ENCODE data around the gene KLKB1. TPM values are rescaled to one million over a fixed set of nuclear protein-coding genes. Genes with fewer than 3 reads are reported as not detected.
"Not testable (repeated sequence)": the region's sequence is repeated elsewhere in the genome, so short reads cannot be mapped to it uniquely, and the experiment has no call there.

Gene KLKB1
- total RNA-seq, 1 donor from 2014 or later = not detected

- no peak for DNase-seq (ENCODE audit: low spot score in 2 of 2)
- TF ChIP-seq CTCF (IDR thresholded peaks at IDR 0.05) = no peak
- no peaks in the 10 kb centered on the region for H3K4me1 ChIP-seq
- no peak overlapping the region for H3K27ac ChIP-seq
- intact Hi-C loops (cut with DNase I) = no loop called here
- no peaks in the 10 kb centered on the region for H3K9me3 ChIP-seq
- H3K27me3 ChIP-seq = no peaks in the 10 kb centered on the region
- H3K4me3 ChIP-seq = no peak overlapping the region
- no peaks in the 10 kb centered on the region for H3K36me3 ChIP-seq
These were observed 32.8 kb downstream of the KLKB1 start for GRCh38 chr4:186260117-186260503.

DNA sequence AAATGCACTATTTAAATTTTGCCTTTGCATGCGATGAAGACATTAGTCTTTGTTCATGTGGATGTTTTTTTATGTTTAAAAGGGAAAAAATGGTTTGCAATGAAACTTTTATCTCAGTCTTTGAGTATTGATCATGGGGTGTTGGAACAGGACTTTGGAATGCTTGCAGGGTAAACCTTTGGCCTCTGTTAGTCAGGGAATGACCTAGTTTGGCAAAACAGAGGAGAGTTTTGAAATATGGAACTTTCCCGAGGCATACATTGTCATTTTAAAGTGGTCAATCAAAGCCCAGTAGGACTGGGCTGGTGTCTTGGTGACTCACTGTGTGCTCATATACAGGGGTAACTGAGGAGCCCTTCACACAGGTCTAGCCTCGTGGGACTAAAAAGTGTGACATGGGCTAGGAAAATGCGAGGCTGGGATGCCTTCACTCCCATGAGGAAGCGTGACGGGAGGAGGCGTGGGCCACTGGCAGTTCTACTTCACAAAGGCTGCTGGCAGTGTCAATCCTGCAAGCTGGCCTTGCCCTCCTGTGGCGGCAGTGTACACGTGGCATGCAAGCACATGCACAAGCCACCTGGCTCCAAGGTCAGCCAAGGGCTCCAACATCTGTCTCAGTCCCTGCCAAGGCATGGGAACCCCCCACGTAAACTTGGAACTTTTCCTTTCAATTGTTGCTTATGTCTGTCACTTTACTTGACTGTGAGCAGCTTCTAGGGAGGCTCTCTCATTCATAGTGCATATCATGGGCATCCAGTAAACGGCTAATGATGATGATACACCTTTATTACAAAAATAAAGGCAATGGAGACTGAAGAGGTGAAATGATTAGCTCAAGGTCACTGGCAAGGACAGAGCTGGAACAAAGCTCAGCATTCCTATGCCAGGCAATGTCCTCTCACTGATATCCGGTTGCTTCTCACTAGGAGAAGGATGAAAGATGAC is 33.5 kb downstream of the KLKB1 start:
- intact Hi-C loops (cut with DNase I) = no loop called here
- H3K36me3 ChIP-seq = no peaks in the 10 kb centered on the region
- no peaks in the 10 kb centered on the region for H3K27me3 ChIP-seq
- no peak for TF ChIP-seq CTCF (IDR thresholded peaks at IDR 0.05)
- no peaks in the 10 kb centered on the region for H3K9me3 ChIP-seq
- H3K27ac ChIP-seq = no peak overlapping the region
- no peak overlapping the region for H3K4me3 ChIP-seq
- no peaks in the 10 kb centered on the region for H3K4me1 ChIP-seq
- DNase-seq (ENCODE audit: low spot score in 2 of 2) = no peak

GRCh38 chr4:186264660-186265059 is 37.4 kb downstream of the KLKB1 start:
- Histone ChIP-seq H3K27me3 (no peaks in the 10 kb centered on the region), H3K4me1 (no peaks in the 10 kb centered on the region), H3K36me3 (no peaks in the 10 kb centered on the region), H3K4me3 (no peak overlapping the region), H3K9me3 (no peaks in the 10 kb centered on the region), H3K27ac (no peak overlapping the region)
- no peak for TF ChIP-seq CTCF (IDR thresholded peaks at IDR 0.05)
- no peak for DNase-seq (ENCODE audit: low spot score in 2 of 2)
- intact Hi-C loops (cut with DNase I) = no loop called here

DNA sequence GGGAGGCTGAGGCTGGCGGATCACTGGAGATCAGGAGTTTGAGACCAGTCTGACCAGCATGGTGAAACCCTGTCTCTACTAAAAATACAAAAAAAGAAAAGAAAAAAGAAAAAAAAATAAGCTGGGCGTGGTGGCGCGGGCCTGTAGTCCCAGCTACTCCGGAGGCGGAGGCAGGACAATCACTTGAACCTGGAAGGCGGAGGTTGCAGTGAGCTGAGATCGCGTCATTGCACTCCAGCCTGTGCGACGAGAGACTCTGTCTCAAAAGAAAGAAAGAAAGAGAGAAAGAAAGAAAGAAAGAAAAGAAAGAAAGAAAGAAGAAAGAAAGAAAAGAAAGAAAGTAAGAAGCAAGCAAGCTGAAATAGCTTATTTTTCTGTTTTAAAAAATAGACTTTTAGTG is 37.9 kb downstream of the KLKB1 start:
- H3K27me3 ChIP-seq; H3K4me1 ChIP-seq; H3K4me3 ChIP-seq; H3K9me3 ChIP-seq; H3K36me3 ChIP-seq; H3K27ac ChIP-seq; intact Hi-C loops (cut with DNase I); DNase-seq (ENCODE audit: low spot score in 2 of 2): not testable (repeated sequence)

DNA sequence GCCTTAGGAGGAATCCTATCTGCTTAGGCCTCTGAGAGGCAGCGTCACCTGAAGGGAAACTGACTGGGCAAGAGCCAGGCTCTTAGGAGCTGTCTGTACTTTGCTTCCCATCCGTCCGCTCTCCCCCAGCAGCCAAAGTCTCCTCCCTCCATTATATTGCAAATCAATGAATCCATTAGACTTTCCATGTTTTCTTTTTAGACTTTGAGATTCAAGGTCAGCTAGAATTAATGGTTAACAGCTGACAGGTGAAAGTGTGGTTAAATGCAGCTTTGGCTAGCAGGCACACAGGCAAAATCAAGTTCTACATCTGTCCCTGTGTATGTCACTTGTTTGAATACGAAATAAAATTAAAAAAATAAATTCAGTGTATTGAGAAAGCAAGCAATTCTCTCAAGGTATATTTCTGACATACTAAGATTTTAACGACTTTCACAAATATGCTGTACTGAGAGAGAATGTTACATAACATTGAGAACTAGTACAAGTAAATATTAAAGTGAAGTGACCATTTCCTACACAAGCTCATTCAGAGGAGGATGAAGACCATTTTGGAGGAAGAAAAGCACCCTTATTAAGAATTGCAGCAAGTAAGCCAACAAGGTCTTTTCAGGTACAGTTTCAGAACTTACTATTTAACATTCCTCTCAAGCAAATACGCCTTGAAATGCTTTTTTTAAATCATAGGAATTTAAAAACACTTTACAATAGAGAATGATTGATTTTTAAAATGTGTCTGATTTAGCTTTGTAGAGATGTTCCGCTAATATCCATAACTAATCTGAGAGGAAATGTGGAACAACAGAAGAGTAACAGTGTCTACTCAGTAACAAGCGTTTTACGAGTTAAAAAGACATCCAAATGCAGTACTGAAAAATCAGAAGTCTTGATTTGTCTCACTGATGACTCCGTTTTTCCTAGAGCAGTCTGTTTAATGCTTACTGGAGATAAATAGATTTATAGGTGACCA is 38.7 kb downstream of the KLKB1 start, which contains the start of gene F11:
F11 (plus strand) TSS at position 507 of the 970 bp plus-strand sequence. CDS start 948 bp downstream, outside the sequence.
- Histone ChIP-seq H3K4me1 (no peaks in the 10 kb centered on the region), H3K9me3 (no peaks in the 10 kb centered on the region), H3K27ac (no peak within 1 kb of the TSS), H3K4me3 (no peak within 1 kb of the TSS), H3K27me3 (no peaks in the 10 kb centered on the region), H3K36me3 (no peaks in the 10 kb centered on the region)
- DNase-seq (ENCODE audit: low spot score in 2 of 2) = no peak
- TF ChIP-seq CTCF (IDR thresholded peaks at IDR 0.05) = no peak
- intact Hi-C loops (cut with DNase I) = no loop called here

All from ascending aorta (tissue), 2 donors.